MM.1S (cell line): ENCODE data around the gene ELOVL6.

ENCODE experiments used
- DNase-seq: peaks from one replicate; pipeline ENCODE4 v3.0.0-alpha.2; 2015
- H2AFZ ChIP-seq: fragments of 300-600 bp; sonication (generic); 2 replicates; pipeline ENCODE4 v1.6.0; 2016; ENCODE audit warnings: antibody characterized with exemption, low read length
- H3F3A ChIP-seq: fragments of 300-600 bp; sonication (generic); 2 replicates; pipeline ENCODE4 v1.6.1; 2016; ENCODE audit warnings: mild to moderate bottlenecking, antibody characterized with exemption, low read length, moderate library complexity, mixed read lengths; ENCODE audit not compliant: insufficient read depth
- H3K27ac ChIP-seq: fragments of 300-600 bp; sonication (generic); 2 replicates; pipeline ENCODE4 v1.5.1; 2016; ENCODE audit warnings: mild to moderate bottlenecking, low read length
- H3K27me3 ChIP-seq: fragments of 300-600 bp; sonication (generic); replicated peaks from 2 replicates; pipeline ENCODE4 v1.6.0; 2016; ENCODE audit warnings: low read length; ENCODE audit not compliant: insufficient read depth
- H3K36me3 ChIP-seq: fragments of 300-600 bp; sonication (generic); replicated peaks from 2 replicates; pipeline ENCODE4 v1.6.1; 2016; ENCODE audit warnings: mild to moderate bottlenecking, low read length, mixed read lengths; ENCODE audit not compliant: insufficient read depth
- H3K4me1 ChIP-seq: fragments of 300-600 bp; sonication (generic); 2 replicates; pipeline ENCODE4 v1.6.1; 2016; ENCODE audit warnings: low read length, mixed read lengths
- H3K4me2 ChIP-seq: fragments of 300-600 bp; sonication (generic); 2 replicates; pipeline ENCODE4 v1.6.0; 2016; ENCODE audit warnings: low read depth, low read length
- H3K4me3 ChIP-seq: fragments of 300-600 bp; sonication (generic); 2 replicates; pipeline ENCODE4 v1.5.1; 2016; ENCODE audit warnings: low read length, mixed read lengths
- H3K79me2 ChIP-seq: fragments of 300-600 bp; sonication (generic); 2 replicates; pipeline ENCODE4 v1.6.1; 2016; ENCODE audit warnings: mixed run types, low read length, mixed read lengths
- H3K9ac ChIP-seq: fragments of 300-600 bp; sonication (generic); 2 replicates; pipeline ENCODE4 v1.6.1; 2016; ENCODE audit warnings: low read length, mixed read lengths
- H3K9me2 ChIP-seq: fragments of 300-600 bp; sonication (generic); replicated peaks from 2 replicates; pipeline ENCODE4 v1.6.1; 2016; ENCODE audit warnings: mild to moderate bottlenecking, low read length, mixed read lengths; ENCODE audit not compliant: insufficient read depth
- H3K9me3 ChIP-seq: fragments of 300-600 bp; sonication (generic); replicated peaks from 2 replicates; pipeline ENCODE4 v1.6.1; 2016; ENCODE audit warnings: mild to moderate bottlenecking, low read length, mixed read lengths; ENCODE audit not compliant: insufficient read depth
- H4K20me1 ChIP-seq: fragments of 300-600 bp; sonication (generic); 2 replicates; pipeline ENCODE4 v1.6.1; 2016; ENCODE audit warnings: mild to moderate bottlenecking, low read length, moderate library complexity, mixed read lengths; ENCODE audit not compliant: insufficient read depth
- CTCF ChIP-seq: fragments of 300-600 bp; sonication (generic); IDR thresholded peaks from 2 replicates; pipeline ENCODE4 v1.5.1; 2016; ENCODE audit warnings: antibody characterized with exemption, low read length, mixed read lengths
- EZH2 ChIP-seq: fragments of 300-600 bp; sonication (generic); optimal IDR thresholded peaks from 2 replicates; pipeline ENCODE3; 2017; ENCODE audit warnings: low read depth, mild to moderate bottlenecking, antibody characterized with exemption, low read length, mixed read lengths
- EZH2phosphoT487 ChIP-seq: fragments of 300-600 bp; sonication (generic); IDR thresholded peaks from 2 replicates; pipeline ENCODE4 v1.6.1; 2018; ENCODE audit warnings: antibody characterized with exemption, low read length

Gene ELOVL6

GRCh38 chr4:110014233-110014632 is 184.2 kb downstream of the ELOVL6 start:
- Histone ChIP-seq H3K4me2 (no peak overlapping the region), H3F3A (no peaks in the 10 kb centered on the region), H3K9me2 (no peaks in the 10 kb centered on the region), H3K27me3 (no peaks in the 10 kb centered on the region), H3K27ac (no peak overlapping the region), H3K9ac (no peak overlapping the region), H3K79me2 (no peaks in the 10 kb centered on the region), H3K9me3 (no peaks in the 10 kb centered on the region), H3K4me3 (no peak overlapping the region), H4K20me1 (no peaks in the 10 kb centered on the region), H3K4me1 (no peaks in the 10 kb centered on the region), H2AFZ (no peak overlapping the region), H3K36me3 (no peaks in the 10 kb centered on the region)
- TF ChIP-seq EZH2, result no peak
- no peak for TF ChIP-seq EZH2phosphoT487
- no peak for TF ChIP-seq CTCF
- no peak for DNase-seq

DNA sequence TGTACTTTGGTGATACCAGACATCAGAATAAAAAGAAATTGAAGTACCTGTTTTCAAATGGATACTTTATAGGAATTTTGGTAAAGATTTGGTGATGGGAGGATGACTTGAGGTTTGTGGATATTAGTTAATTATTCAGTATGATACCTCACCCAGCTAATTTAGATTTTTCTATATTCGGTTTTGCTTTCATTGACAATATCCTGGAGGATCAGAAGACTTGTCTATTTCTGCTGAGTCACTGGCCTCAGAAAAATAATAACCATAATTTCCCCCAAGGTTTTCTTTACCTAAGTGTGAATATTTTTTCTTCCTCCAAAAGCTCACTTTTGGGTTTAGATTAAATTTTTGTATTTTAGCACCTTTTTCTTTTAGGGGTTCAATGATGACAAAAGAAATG is 185.5 kb downstream of the ELOVL6 start:
- no peak overlapping the region for H3K27ac ChIP-seq
- no peaks in the 10 kb centered on the region for H3F3A ChIP-seq
- no peak overlapping the region for H2AFZ ChIP-seq
- H3K9me3 ChIP-seq, result no peaks in the 10 kb centered on the region
- H3K4me2 ChIP-seq, result no peak overlapping the region
- H3K9ac ChIP-seq, result no peak overlapping the region
- TF ChIP-seq EZH2, result no peak
- TF ChIP-seq EZH2phosphoT487, result no peak
- no peak for TF ChIP-seq CTCF
- H3K4me3 ChIP-seq, result no peak overlapping the region
- DNase-seq, result no peak
- no peaks in the 10 kb centered on the region for H3K79me2 ChIP-seq
- no peaks in the 10 kb centered on the region for H4K20me1 ChIP-seq
- no peaks in the 10 kb centered on the region for H3K9me2 ChIP-seq
- no peaks in the 10 kb centered on the region for H3K4me1 ChIP-seq
- H3K27me3 ChIP-seq, result no peaks in the 10 kb centered on the region
- H3K36me3 ChIP-seq, result no peaks in the 10 kb centered on the region

DNA sequence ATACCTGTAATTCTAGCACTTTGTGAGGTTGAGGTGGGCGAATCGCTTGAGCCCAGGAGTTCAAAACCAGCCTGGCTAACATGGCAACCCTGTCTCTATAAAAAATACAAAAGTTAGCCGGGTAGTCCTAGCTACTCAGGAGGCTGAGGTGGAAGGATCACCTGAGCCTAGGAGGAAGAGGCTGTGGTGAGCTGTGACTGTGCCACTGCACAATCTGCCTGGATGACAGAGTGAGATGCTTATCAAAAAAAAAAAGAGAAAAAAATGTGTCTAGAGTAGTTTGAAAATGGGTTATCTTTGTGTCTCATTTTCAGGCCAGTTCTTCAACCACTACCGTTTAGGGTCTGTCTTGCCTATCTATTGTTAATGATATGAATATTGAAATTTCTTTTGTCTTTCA is 187.6 kb downstream of the ELOVL6 start:
- H3F3A ChIP-seq, result no peaks in the 10 kb centered on the region
- no peaks in the 10 kb centered on the region for H3K27me3 ChIP-seq
- H3K4me1 ChIP-seq, result peaks cover under 1% of the 10 kb centered on the region
- no peaks in the 10 kb centered on the region for H3K36me3 ChIP-seq
- no peak overlapping the region for H3K4me2 ChIP-seq
- H3K79me2 ChIP-seq, result no peaks in the 10 kb centered on the region
- H3K9me2 ChIP-seq, result no peaks in the 10 kb centered on the region
- no peaks in the 10 kb centered on the region for H3K9me3 ChIP-seq
- H2AFZ ChIP-seq, result no peak overlapping the region
- no peak for TF ChIP-seq CTCF
- no peak for TF ChIP-seq EZH2phosphoT487
- no peak for TF ChIP-seq EZH2
- no peak for DNase-seq
- no peaks in the 10 kb centered on the region for H4K20me1 ChIP-seq
- no peak overlapping the region for H3K27ac ChIP-seq
- H3K9ac ChIP-seq, result no peak overlapping the region
- no peak overlapping the region for H3K4me3 ChIP-seq
